GM21390 (cell line): ENCODE results near the gene FAM241B.

Experiments
- ATAC-seq: cut with Tn5 transposase; IDR thresholded peaks from one replicate; pipeline ENCODE4 v1.9.1; 2021; ENCODE audit not compliant: unreplicated experiment

Gene FAM241B

GRCh38 chr10:69663369-69663947 lies 33.4 kb downstream of the FAM241B start:
- no peak for ATAC-seq

- no peak for ATAC-seq
Observed at GRCh38 chr10:69665474-69666320, 35.6 kb downstream of the FAM241B start.

GRCh38 chr10:69666756-69667155 lies 36.7 kb downstream of the FAM241B start:
- no peak for ATAC-seq

- no peak for ATAC-seq
Observed at GRCh38 chr10:69668721-69669120, 38.7 kb downstream of the FAM241B start.

GRCh38 chr10:69669409-69669808 lies 39.4 kb downstream of the FAM241B start:
- no peak for ATAC-seq

GRCh38 chr10:69673521-69673920 lies 43.5 kb downstream of the FAM241B start:
- no peak for ATAC-seq

GRCh38 chr10:69674786-69675185 lies 44.7 kb downstream of the FAM241B start:
- ATAC-seq: no peak

- ATAC-seq: no peak
Observed at GRCh38 chr10:69676301-69676700, 46.3 kb downstream of the FAM241B start.

GRCh38 chr10:69677985-69678654 lies 48.1 kb downstream of the FAM241B start:
- ATAC-seq: no peak

GRCh38 chr10:69679736-69680135 lies 49.7 kb downstream of the FAM241B start:
- ATAC-seq: no peak

GRCh38 chr10:69680610-69681009 lies 50.6 kb downstream of the FAM241B start:
- ATAC-seq: no peak

GRCh38 chr10:69681436-69681835 lies 51.4 kb downstream of the FAM241B start:
- ATAC-seq: no peak

- no peak for ATAC-seq
Observed at GRCh38 chr10:69682955-69683474, 53.0 kb downstream of the FAM241B start.
